Stimulated activated CD4-positive, alpha-beta T cell treated with anti-CD3 and anti-CD28 coated beads, Interleukin-2, amount 100 ng/mL, for 24 hours (primary cell): ENCODE data around the gene MAST2.
"Not testable (repeated sequence)": the region's sequence is repeated elsewhere in the genome, so short reads cannot be mapped to it uniquely, and the experiment has no call there.

Experiments used
- DNase-seq, 2 donors: peaks; one replicate each; pipeline ENCODE4 v3.0.0-alpha.2; 2020

The MAST2 gene

GRCh38 chr1:45815667-45816458, 12.5 kb downstream of the MAST2 start:
- DNase-seq, result no peak

- DNase-seq, result no peak
Measured at GRCh38 chr1:45820173-45820572, 16.8 kb downstream of the MAST2 start.

- DNase-seq, result no peak
Measured at GRCh38 chr1:45820788-45821187, 17.4 kb downstream of the MAST2 start.

GRCh38 chr1:45822644-45823043, 19.2 kb downstream of the MAST2 start:
- DNase-seq, result no peak

GRCh38 chr1:45824607-45825006, 21.2 kb downstream of the MAST2 start:
- no peak for DNase-seq

GRCh38 chr1:45827256-45827655, 23.8 kb downstream of the MAST2 start:
- no peak for DNase-seq

GRCh38 chr1:45828841-45829240, 25.4 kb downstream of the MAST2 start:
- DNase-seq, result no peak

- DNase-seq, result no peak
Measured at GRCh38 chr1:45833361-45833760, 29.9 kb downstream of the MAST2 start.

GRCh38 chr1:45834689-45835088, 31.3 kb downstream of the MAST2 start:
- no peak for DNase-seq

GRCh38 chr1:45836451-45836850, 33.0 kb downstream of the MAST2 start:
- DNase-seq, result no peak

GRCh38 chr1:45836861-45837260, 33.4 kb downstream of the MAST2 start:
- not testable (repeated sequence) for DNase-seq

GRCh38 chr1:45838322-45838721, 34.9 kb downstream of the MAST2 start:
- DNase-seq, result not testable (repeated sequence)

GRCh38 chr1:45840704-45841103, 37.3 kb downstream of the MAST2 start:
- no peak for DNase-seq

GRCh38 chr1:45842786-45843185, 39.4 kb downstream of the MAST2 start:
- no peak for DNase-seq

- DNase-seq, result no peak
Measured at GRCh38 chr1:45843474-45843905, 40.1 kb downstream of the MAST2 start.

- not testable (repeated sequence) for DNase-seq
Measured at GRCh38 chr1:45844000-45844399, 40.6 kb downstream of the MAST2 start.

GRCh38 chr1:45846931-45847330, 43.5 kb downstream of the MAST2 start:
- no peak for DNase-seq

GRCh38 chr1:45848097-45848496, 44.7 kb downstream of the MAST2 start:
- no peak for DNase-seq

GRCh38 chr1:45848714-45849113, 45.3 kb downstream of the MAST2 start:
- DNase-seq, result no peak

GRCh38 chr1:45850017-45850416, 46.6 kb downstream of the MAST2 start:
- DNase-seq, result no peak

- no peak for DNase-seq
Measured at GRCh38 chr1:45854724-45855123, 51.3 kb downstream of the MAST2 start.

- DNase-seq, result no peak
Measured at GRCh38 chr1:45857101-45857700, 53.8 kb downstream of the MAST2 start.

- DNase-seq, result not testable (repeated sequence)
Measured at GRCh38 chr1:45857755-45858492, 54.5 kb downstream of the MAST2 start.

- DNase-seq, result no peak
Measured at GRCh38 chr1:45859221-45859620, 55.8 kb downstream of the MAST2 start.
